Stimulated activated CD4-positive, alpha-beta T cell treated with anti-CD3 and anti-CD28 coated beads, Interleukin-15, amount 100 ng/mL, for 1 hour (primary cell): ENCODE results near the gene ALPP.
"Not testable (repeated sequence)": the region's sequence is repeated elsewhere in the genome, so short reads cannot be mapped to it uniquely, and the experiment has no call there.

Experiments
- DNase-seq, 2 donors: peaks; one replicate each; pipeline ENCODE4 v3.0.0-alpha.2; 2020; ENCODE audit warnings: low read depth in 1 of 2, low spot score in 1 of 2

ALPP gene

DNA sequence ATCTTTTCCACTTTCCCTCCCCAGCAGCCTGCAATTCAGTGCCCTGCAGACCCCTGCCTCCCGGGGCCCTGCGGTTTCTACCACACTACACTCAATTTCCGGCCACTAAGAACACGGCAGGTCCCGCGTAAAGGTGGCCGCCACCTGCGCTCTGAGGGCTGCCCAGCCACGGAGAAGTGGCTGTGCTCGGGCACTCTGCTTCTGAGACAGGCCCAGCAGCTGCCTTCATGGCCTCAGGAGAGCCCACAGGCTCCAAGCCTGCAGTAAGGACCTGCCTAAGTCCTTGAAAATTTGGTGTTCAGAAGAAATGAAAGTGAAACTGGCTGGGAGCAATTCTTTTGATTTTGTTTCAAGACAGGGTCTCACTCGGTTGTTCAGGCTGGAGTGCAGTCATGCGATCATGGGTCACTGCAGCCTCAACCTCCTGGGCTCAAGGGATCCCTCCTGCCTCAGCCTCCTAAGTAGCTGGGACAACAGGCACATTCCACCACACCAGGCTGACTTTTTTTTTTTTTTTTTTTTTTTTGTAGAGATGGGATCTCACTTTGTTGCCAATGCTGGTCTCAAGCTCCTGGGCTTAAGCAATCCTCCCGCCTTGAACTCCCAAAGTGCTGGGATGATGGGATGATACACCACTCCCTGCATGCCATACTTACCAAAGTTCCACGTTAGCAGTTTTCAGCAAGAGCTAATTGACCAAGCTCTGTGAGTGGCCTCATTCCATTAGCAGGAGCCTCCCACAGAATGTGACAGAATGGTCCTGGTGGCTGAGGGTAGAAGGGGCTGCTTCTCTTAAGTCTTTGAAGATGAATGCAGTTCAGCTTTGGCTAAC, 14.6 kb upstream of the ALPP start:
- no peak for DNase-seq

DNA sequence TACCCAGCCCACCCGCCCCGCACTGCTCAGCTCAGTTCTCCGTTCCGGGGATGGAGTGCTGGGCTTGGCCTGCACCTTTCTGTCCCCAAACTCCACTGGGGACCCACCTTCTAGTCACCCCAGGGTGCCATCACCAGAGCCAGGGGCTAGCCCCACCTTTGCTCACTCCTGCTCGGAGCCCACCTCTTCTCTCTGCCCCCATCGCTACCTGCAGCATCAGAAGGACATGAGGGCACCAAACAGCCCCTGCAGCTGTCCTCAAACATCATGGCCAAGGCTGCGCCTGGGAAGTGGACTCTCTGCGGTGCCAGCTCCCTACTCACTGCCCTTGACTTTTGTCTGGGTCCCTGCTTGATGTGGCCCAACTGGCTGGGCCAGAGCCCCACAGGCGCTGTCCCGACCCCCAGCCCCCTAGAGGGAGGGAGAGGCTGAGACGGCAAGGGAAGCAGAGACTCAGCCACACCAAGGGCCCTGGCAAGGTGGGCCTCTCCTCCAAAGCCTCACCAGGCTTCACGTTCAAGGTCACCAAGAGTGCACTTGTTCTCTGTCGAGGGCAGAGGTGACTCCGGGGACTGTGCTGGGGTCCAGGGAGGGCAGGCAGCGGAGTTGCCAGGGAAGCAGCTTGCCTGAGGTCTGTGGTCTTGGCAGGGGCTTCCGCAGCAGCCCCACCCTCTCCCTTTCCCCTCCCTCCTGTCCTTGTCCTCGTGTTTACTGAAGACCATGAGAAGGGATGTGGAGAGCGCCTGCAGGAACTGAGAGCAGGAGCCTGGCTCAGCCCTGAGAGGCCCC, 13.6 kb upstream of the ALPP start:
- not testable (repeated sequence) for DNase-seq

DNA sequence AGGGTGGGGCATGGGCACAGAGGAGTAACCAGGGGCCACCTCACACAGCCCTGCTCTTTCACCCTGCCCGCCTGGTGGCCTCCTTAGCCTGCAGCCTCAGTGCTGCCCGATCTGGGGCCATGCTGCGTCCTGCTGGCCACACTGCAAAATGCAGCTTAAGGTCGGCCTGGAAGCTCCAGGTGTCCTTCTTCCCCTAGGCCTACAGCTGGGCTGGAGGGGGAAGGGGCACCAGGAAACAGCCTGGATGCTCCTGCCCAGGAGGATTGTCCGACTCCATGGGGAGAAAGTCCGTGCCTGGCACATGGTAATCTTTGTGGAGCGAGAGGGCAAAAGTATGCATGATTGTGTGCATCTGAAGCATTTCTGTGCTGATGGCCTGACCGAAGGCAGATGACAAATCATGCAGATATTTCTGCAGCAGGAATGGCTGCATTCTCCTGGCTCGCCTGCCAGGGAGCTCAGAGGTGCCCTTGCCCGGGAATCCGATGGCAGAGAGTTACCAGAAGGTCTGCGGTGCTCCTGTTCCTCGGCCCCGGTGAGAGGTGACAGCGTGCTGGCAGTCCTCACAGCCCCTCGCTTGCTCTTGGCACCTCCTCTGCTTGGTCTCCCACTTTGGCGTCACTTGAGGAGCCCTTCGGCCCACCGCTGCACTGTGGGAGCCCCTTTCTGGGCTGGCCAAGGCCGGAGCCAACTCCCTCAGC, 12.8 kb upstream of the ALPP start:
- no peak for DNase-seq

DNA sequence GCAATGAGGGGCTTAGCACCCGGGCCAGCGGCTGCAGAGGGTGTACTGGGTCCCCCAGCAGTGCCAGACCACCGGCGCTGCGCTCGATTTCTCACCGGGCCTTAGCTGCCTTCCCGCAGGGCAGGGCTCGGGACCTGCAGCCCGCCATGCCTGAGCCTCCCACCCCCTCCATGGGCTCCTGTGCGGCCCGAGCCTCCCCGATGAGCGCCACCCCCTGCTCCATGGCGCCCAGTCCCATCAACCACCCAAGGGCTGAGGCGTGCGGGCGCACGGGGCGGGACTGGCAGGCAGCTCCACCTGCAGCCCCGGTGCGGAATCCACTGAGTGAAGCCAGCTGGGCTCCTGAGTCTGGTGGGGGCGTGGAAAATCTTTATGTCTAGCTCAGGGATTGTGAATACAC, 12.1 kb upstream of the ALPP start:
- DNase-seq, result not testable (repeated sequence)

DNA sequence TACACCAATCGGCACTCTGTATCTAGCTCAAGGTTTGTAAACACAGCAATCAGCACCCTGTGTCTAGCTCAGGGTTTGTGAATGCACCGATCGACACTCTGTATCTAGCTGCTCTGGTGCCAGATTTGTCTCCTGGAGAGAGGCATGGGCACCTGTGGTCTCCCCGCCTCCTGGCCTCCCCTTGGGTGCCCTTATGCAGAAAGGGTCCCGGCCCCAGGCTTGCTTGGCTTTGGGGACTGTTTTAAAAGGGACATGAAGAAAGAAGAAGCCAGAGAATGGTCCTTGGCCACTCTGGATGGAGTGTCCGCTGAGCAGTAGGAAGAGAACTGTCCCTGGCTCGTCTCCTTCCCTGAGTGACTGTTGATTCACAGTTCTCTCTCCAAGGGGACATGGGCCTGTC, 11.5 kb upstream of the ALPP start:
- DNase-seq, result no peak

DNA sequence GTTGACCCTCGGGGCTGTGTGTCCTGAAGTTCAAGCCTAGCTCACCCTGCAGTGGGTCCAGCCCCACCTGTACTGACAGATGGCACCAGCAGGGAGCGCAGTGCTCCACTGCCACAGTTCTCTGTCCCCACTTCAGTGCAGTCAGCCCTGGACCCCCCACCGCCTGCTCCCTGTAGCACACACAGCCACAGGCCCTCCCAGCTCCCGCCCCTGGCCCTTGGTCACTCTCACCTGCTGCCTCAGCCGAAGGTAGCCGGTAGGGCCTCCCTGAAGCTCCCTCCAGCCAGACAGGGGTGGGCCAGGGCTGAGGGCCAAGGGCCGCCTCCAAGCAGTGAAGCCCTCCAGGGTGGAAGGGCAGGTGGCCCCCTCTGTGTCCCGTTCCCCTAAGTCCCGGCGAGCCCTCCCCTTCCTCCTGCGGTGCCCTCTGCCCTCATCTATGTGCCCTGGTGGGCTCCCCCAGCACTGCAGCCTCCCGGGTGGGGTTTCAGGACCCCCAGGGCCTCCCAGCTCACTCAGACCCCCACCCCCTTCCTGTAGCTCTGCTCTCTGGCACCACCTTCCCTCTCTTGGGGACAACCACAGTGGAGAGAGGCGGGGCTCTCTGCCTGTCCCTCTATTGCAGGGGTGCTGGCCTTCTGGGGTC, 10.8 kb upstream of the ALPP start:
- DNase-seq, result no peak

DNA sequence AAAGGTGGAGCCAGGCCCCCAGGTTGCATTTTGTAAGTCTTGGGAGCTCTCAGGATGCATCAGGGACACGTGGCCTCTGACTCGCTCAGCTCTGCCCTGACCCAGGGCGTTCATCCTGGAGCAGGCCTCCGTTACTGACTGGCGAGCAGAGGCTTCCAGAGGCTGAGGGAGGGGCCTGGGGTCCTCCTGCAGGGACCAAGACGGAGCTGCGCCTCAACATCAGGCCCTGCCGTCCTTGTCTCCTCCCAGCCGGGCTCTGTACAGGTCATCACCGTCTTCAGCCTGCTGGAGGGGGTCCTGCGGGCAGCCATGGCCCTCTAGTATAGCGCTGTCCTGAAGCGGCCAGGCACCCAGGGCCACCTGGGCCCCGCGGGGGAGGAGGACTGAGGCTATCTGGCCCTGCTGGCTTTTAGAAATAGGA, 10.2 kb upstream of the ALPP start:
- no peak for DNase-seq

DNA sequence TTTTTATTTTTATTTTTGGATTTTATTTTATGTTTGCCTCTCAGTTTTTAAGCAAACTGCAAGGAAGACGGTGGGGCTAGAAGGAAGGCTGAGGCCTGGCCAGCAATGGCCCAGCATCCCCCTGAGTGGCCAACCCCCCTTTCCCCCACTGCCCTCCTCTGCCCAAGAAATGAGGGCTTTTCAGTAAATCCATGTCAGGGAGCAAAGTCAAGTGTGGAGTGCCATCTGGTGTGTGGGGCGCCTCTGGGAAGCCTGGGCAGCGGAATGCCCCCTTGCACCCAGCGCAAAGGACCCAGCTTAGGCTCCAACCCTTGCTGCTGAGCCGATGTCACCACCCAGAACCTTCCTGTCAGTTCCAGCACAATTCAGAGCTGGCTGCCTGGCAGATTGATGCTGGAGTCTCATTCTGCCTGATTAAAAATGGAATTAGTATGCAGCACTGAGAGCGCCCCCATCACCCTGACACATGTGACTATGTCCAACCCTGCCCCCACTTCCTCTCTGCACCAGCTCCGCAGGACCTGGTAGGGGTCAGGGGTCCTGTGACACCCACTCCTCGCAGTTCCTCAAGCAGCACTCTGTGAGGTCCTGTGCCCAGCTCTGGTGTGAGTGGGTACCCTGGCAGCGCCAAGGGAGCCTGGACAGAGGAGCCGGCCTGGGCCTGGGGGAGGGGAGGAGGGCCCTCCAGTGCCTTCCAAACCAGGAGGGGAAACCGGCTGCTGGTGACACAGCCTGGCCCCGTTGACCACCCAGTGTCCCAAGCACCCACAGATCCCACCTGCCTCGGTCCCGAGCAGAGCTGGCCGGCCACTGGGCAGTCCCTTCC, 9.2 kb upstream of the ALPP start:
- DNase-seq, result no peak

DNA sequence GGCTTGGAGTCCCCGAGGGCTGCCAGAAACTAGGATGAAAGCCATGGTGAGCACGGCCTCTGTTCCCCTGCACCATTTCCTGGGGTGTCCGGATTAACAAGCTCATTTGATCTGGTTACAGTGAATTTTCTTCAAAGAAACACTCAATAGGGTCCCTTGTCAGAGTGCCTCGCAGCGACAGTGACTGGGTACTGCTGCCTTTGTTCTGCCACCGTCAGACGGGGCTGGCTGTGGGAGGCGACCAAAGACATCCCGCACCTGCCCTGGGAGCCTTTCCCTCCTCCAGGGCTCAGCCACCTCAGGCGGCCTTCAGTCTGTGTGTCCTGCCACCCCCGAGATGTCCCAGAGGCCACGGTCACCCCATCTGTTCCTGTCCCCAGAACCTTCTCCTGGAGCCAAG, 8.5 kb upstream of the ALPP start:
- not testable (repeated sequence) for DNase-seq

DNA sequence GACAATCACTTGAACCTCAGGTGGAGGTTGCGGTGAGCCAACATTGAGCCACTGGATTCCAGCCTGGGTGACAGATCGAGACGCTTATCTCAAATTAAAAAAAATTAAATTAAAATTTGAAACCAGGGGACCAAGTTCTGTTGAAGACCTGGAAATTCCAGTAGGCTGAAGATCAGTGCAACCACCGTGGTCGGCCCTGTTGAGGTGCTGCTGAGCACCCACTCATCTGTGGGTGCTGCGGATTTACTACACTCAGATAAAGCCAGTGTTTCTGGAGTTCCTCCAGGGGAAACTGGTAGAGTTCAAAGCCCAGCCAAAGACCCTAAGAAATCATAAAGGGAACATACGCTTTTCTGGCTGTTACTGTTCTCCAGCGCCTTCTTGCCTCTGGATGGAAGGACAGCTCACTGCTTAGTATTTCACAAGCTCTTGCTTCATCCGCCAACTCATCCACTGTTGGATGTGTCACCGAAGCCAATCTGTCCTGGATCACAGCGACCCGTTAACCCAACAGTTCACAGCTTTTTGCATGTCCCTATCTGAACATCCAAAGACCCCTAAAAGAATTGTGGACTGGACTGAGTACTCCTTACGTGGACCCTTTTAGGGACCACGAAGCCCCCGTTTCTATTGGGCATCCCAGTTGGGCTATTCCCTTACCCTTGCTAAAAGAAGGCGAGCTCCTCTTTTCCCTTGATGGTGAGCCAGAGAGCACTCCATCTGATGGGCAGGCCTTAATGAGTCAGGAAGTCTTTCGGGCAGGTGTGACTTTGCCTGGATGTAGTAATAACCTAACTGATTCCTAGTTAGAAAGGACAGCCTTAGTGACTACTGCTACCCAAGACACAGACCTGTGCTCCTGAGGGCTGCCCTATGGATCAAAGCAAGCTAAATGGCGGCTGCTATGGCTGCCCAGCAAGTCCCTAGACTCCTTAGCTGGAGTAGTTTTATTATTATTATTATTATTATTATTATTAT, 6.0 kb upstream of the ALPP start:
- DNase-seq, result no peak

DNA sequence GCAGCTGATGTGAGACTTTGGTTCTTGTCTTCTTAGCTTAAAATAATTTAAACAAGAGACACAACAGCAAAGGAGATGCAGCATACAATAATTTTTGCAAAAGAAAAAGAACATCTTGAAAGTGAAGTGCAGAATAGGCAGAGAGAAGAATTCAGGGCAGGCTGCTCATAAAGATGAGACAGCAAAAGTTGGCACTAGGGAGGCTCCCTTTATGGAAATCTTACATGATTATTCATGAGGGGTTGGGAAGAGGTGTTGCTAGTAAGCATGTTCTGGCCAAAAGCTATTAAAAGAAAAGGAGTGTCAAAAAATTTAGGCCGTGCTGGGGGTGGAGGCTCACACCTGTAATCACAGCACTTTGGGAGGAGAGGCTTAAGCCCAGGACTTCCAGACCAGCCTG, 4.2 kb upstream of the ALPP start:
- no peak for DNase-seq

DNA sequence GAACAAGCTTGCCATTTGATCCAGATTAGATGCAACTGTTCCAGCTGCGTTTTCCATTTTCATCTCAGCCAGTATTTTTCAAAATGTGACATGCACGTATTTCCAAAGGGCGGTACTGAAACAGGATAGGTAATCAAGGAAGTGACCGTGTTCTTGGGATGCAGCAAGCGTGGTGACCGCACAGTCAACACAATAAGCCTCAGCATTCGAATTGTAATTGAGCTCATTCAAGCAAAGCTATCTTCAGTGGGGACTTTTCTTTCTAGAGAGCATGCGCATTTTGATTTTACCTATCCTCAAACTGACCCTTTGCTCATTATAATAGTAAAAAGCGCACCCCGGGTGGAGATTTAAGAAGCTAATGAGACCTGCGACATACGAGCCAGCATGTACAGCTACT, 3.4 kb upstream of the ALPP start:
- DNase-seq, result no peak

DNA sequence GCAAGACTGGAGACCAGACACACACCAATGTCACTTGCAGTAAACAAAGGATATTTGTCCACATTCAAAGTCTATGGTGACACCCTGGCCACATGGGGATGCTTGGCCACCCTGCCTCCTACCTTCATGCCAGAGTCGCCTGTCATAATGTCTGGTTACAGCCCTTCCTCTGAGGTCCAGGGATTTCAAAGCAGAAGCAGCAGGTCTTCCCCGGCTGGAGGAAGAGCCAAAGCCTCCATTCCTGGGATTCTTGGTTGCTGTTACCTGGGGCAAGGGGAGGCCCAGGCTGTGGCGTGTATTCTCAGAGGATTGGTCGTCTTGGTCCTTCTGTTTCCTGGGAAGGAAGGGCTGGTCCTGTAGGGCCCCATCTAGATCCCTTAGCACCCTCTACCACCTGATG, 2.3 kb upstream of the ALPP start:
- DNase-seq, result no peak

DNA sequence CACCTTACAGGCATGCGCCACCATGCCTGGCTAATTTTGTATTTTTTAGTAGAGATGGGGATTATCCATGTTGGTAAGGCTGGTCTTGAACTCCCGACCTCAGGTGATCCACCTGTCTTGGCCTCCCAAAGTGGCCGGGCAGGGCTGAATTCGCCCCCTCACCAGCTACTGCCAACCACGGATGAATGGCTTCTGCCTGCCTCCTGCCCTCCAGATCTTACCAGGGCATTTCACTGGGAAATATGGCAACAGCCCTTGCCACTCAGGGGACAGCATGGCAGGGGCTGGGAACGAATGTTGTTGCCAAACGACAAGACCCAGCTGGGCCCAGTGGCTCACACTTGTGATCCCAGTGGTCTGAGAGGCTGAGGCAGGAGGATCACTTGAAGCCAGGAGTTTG, 1.8 kb upstream of the ALPP start:
- no peak for DNase-seq

DNA sequence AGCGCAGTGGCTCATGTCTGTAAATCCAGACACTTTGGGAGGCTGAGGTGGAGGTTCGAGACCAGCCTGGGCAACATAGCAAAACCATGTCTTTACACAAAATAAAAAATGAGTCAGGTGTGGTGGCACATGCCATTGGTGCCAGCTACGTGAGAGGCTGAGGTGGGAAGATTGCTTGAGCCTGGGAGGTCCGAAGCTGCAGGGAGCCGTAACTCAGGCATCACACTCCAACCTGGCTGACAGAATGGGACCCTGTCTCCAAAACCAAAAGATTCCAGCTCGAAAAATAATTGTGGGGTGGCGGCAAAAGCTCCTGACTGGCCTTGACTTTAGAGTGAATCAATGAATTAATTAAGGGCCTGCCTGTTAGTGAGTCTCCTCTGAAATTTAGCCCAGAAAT, 1.2 kb upstream of the ALPP start:
- DNase-seq, result no peak

DNA sequence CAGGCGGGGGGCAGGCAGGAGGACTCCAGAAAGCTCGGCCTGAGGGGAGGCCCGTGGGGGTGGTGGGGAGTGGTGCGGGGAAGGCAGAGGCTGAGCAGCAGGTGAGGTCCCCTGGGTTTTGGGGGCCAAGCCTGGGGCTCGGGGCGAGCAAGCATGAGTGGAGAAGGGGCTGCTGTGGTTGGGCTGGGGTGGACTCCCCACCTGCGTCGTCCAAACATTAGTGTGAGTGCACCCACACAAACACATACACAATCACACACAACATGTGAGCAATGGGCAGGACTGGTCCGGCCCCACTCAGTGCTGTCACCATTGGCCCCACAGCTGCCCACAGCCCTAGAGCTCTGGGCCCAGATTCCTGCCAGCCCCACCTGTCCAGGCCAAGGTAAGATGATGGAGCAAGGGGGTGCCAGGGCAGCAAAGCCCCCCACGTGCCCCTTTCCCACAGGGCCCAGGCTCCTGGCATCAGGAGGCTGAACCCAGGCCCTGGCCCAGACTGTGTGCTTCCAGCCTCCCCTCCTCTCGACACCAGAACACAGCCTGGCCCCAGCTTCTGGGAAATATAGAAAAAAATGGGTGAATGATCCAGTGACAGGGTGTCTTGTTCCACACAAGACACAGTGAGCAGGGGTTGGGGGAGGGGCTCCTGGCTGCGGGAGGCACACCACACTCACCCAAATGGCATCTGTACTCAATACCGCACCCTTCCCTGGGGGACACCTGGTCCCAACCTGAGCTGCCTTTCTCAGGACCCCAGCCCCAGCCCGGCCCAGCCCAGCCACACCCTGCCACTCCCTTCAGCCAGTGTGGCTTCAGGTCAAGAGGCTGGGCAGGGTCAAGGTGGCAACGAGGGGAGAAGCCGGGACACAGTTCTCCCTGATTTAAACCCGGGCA, 463 bp upstream of the ALPP start:
- DNase-seq, result no peak

DNA sequence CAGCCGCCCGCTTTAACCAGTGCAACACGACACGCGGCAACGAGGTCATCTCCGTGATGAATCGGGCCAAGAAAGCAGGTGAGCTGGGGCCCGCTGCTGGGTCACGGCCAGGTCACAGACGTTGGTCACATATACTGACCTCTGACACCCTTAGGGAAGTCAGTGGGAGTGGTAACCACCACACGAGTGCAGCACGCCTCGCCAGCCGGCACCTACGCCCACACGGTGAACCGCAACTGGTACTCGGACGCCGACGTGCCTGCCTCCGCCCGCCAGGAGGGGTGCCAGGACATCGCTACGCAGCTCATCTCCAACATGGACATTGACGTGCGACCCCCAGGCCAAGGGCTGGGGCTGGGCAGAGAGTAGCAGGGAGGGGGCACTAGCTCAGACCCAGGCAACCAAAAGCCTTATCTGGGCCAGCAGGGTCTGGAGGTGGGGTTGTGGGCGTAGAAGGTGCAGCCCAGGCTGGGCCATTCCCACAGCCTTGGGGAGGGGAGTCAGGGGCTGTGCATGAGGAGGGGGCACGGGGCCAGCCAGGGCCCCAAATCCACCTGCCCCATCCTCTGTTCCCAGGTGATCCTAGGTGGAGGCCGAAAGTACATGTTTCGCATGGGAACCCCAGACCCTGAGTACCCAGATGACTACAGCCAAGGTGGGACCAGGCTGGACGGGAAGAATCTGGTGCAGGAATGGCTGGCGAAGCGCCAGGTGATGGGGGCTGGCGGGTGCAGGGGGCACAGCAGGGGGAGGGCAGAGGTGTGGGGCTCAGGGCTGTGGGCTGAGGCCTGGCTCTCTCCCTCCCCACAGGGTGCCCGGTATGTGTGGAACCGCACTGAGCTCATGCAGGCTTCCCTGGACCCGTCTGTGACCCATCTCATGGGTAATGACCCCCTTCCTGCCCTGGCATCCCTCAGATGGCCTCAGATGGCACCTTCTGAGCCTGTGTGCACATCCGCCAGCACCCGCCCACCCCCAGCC, 1.3 kb downstream of the ALPP start:
- DNase-seq, result not testable (repeated sequence)
